ENCODE data around the gene WDR91. TPM values are rescaled to one million over a fixed set of nuclear protein-coding genes. Genes with fewer than 3 reads are reported as not detected.

WDR91 gene
- total RNA-seq, 1 donor from 2014 or later, result 27.1 TPM

- Histone ChIP-seq H3K4me3 (no peak overlapping the region), H3K4me1 (no peaks in the 10 kb centered on the region), H3K9me3 (no peaks in the 10 kb centered on the region), H3K36me3 (no peaks in the 10 kb centered on the region), H3K27ac (no peak overlapping the region), H3K27me3 (ENCODE audit: low read depth) (no peaks in the 10 kb centered on the region)
- intact Hi-C loops (cut with DNase I), result no loop called here
- DNase-seq (no peak), ATAC-seq (no peak)
- TF ChIP-seq CTCF (IDR thresholded peaks at IDR 0.05), result no peak
Measured at GRCh38 chr7:135245226-135246190, 34.2 kb upstream of the WDR91 start.

- intact Hi-C loops (cut with DNase I), result no loop called here
- Histone ChIP-seq H3K4me3 (no peak overlapping the region), H3K36me3 (no peaks in the 10 kb centered on the region), H3K27ac (no peak overlapping the region), H3K27me3 (ENCODE audit: low read depth) (no peaks in the 10 kb centered on the region), H3K9me3 (no peaks in the 10 kb centered on the region), H3K4me1 (no peaks in the 10 kb centered on the region)
- TF ChIP-seq CTCF (IDR thresholded peaks at IDR 0.05), result no peak
- DNase-seq (no peak), ATAC-seq (no peak)
Measured at GRCh38 chr7:135242096-135242684, 30.9 kb upstream of the WDR91 start.

- H3K9me3 ChIP-seq, result no peaks in the 10 kb centered on the region
- ATAC-seq (no peak), DNase-seq (no peak)
- intact Hi-C loops (cut with DNase I), result no loop called here
- H3K36me3 ChIP-seq, result no peaks in the 10 kb centered on the region
- H3K4me3 ChIP-seq, result no peak overlapping the region
- no peak for TF ChIP-seq CTCF (IDR thresholded peaks at IDR 0.05)
- H3K27ac ChIP-seq, result no peak overlapping the region
- H3K4me1 ChIP-seq, result no peaks in the 10 kb centered on the region
- H3K27me3 ChIP-seq (ENCODE audit: low read depth), result no peaks in the 10 kb centered on the region
Measured at GRCh38 chr7:135240441-135240840, 29.1 kb upstream of the WDR91 start.

GRCh38 chr7:135239263-135239662 is 27.9 kb upstream of the WDR91 start:
- H3K9me3 ChIP-seq, result no peaks in the 10 kb centered on the region
- no peaks in the 10 kb centered on the region for H3K4me1 ChIP-seq
- H3K27ac ChIP-seq, result no peak overlapping the region
- H3K27me3 ChIP-seq (ENCODE audit: low read depth), result no peaks in the 10 kb centered on the region
- no peak for ATAC-seq
- no peak for TF ChIP-seq CTCF (IDR thresholded peaks at IDR 0.05)
- H3K36me3 ChIP-seq, result no peaks in the 10 kb centered on the region
- H3K4me3 ChIP-seq, result no peak overlapping the region
- no peak for DNase-seq
- intact Hi-C loops (cut with DNase I), result no loop called here

- Histone ChIP-seq H3K27me3 (ENCODE audit: low read depth) (no peaks in the 10 kb centered on the region), H3K9me3 (no peaks in the 10 kb centered on the region), H3K4me3 (no peak overlapping the region), H3K36me3 (no peaks in the 10 kb centered on the region), H3K4me1 (no peaks in the 10 kb centered on the region), H3K27ac (no peak overlapping the region)
- ATAC-seq (peak in 1 of 2 donors; percentile 34), DNase-seq (no peak)
- intact Hi-C loops (cut with DNase I), result no loop called here
- no peak for TF ChIP-seq CTCF (IDR thresholded peaks at IDR 0.05)
Measured at GRCh38 chr7:135238112-135238744, 26.9 kb upstream of the WDR91 start.
